GM10847 (cell line): ENCODE data around the gene YARS1.

Experiments
- POLR2A ChIP-seq: IDR thresholded peaks from 2 replicates; pipeline ENCODE4 v1.6.1; 2011; ENCODE audit not compliant: insufficient read length; ENCODE audit errors: extremely low read depth

YARS1 gene

GRCh38 chr1:32772281-32773017 lies 44.7 kb downstream of the YARS1 start:
- no peak for TF ChIP-seq POLR2A

GRCh38 chr1:32771561-32772280 lies 45.4 kb downstream of the YARS1 start:
- TF ChIP-seq POLR2A: no peak

GRCh38 chr1:32770741-32771548 lies 46.2 kb downstream of the YARS1 start:
- no peak for TF ChIP-seq POLR2A

GRCh38 chr1:32770221-32770731 lies 46.9 kb downstream of the YARS1 start:
- no peak for TF ChIP-seq POLR2A

- no peak for TF ChIP-seq POLR2A
These were observed 47.5 kb downstream of the YARS1 start for GRCh38 chr1:32769524-32770220.

GRCh38 chr1:32768110-32768850 lies 48.9 kb downstream of the YARS1 start:
- no peak for TF ChIP-seq POLR2A

- no peak for TF ChIP-seq POLR2A
These were observed 49.5 kb downstream of the YARS1 start for GRCh38 chr1:32767641-32768040.

GRCh38 chr1:32767156-32767555 lies 50.0 kb downstream of the YARS1 start:
- TF ChIP-seq POLR2A: no peak

- TF ChIP-seq POLR2A: no peak
These were observed 50.7 kb downstream of the YARS1 start for GRCh38 chr1:32766328-32766972.

GRCh38 chr1:32765570-32766327 lies 51.4 kb downstream of the YARS1 start:
- TF ChIP-seq POLR2A: no peak

- no peak for TF ChIP-seq POLR2A
These were observed 52.2 kb downstream of the YARS1 start for GRCh38 chr1:32764826-32765569.

GRCh38 chr1:32763221-32763620 lies 53.9 kb downstream of the YARS1 start:
- TF ChIP-seq POLR2A: no peak

GRCh38 chr1:32761936-32762335 lies 55.2 kb downstream of the YARS1 start:
- no peak for TF ChIP-seq POLR2A
